GM21717 (cell line): Measurements from ENCODE around the gene BRD3.
A peak's percentile ranks its signal among the peaks of the same experiment; 100 is the strongest.
"Not testable (repeated sequence)": the region's sequence is repeated elsewhere in the genome, so short reads cannot be mapped to it uniquely, and the experiment has no call there.

Experiments used
- ATAC-seq: cut with Tn5 transposase; IDR thresholded peaks from one replicate; pipeline ENCODE4 v1.9.1; 2021; ENCODE audit warnings: mild to moderate bottlenecking, moderate library complexity; ENCODE audit not compliant: unreplicated experiment

Gene BRD3

GRCh38 chr9:134067904-134068743 lies at the start of gene BRD3:
Gene BRD3, minus strand, starts transcription at chr9:134068026. Its CDS starts 14,549 bp downstream, at chr9:134053477.
- peak; percentile 66 for ATAC-seq

- ATAC-seq, result no peak
Measured at GRCh38 chr9:134112561-134112960, 44.7 kb upstream of the BRD3 start.

- ATAC-seq, result no peak
Measured at GRCh38 chr9:134111064-134111463, 43.2 kb upstream of the BRD3 start.

- ATAC-seq, result no peak
Measured at GRCh38 chr9:134103391-134103998, 35.7 kb upstream of the BRD3 start.

DNA sequence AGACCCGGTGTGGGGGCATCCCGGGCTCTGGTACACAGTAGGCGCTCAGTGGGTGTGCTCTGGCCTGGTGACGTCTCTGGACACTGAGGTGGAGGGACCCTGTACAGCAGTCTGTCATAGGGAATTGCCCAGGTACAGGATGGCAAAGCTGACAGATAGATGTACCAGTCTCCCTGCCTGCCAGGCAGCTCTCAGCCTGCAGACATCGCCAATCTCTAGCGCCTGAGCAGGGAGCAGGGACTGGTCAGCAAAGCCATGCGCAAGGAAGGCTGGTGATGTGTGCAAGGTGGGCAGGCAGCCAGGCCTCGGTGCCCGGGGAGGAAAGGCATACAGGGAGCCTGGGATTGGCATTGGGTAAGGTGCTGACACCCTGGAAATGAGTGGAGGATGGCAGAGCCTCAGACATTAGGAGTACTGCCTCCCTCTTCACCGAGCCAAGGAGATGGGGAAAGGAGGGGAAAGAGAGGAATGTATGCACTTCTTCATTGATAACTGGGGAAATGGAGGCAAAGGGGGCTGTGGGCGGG lies 33.9 kb upstream of the BRD3 start:
- no peak for ATAC-seq

- not testable (repeated sequence) for ATAC-seq
Measured at GRCh38 chr9:134101133-134101532, 33.3 kb upstream of the BRD3 start.

DNA sequence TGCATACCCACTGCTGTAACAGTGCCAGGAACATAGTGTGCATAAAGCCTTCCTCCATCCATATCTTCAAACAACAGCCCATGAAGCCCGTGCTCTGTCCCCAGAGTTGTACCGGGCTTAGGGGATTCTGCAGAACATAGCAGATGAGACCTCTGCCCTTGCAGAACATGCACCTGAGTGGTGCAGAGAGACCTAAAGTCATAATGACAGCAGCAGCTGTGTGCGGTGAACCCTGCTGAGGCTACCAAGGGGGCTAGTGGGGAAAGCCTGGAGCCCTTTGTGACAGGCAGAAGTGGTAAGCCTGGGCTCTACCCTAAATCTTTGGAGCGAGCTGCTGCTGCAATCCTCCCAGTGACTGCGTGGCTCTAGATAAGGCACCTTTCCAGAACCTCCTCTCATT lies 32.2 kb upstream of the BRD3 start:
- no peak for ATAC-seq

DNA sequence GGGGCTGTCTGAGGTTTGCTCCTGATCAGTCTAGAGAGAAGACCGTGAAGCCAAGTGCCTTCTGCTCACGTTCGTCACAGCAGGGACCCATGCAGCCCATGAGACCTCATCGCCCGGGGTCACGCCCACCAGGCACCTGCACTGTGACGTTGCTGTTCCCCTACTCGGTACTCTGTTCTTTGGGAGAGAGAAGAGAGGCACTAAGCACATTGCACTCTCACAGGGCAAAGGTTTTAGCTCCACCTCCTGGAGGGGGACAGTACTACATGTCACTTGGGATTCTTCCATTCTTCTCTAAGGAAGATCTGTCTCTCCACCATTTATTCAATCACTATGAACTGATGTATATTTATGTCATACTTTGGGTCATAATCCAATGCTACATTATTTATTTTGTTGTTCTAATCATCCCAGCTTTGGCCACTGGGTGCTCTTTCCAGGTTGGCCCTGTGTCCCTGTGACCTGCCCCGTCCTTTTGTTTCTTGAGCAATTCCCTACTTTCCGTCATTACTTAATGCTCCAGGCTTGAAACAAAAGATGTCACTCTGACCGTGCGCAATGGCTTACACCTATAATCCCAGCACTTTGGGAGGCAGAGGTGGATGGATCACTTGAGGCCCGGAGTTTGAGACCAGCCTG lies 31.4 kb upstream of the BRD3 start:
- ATAC-seq, result no peak

DNA sequence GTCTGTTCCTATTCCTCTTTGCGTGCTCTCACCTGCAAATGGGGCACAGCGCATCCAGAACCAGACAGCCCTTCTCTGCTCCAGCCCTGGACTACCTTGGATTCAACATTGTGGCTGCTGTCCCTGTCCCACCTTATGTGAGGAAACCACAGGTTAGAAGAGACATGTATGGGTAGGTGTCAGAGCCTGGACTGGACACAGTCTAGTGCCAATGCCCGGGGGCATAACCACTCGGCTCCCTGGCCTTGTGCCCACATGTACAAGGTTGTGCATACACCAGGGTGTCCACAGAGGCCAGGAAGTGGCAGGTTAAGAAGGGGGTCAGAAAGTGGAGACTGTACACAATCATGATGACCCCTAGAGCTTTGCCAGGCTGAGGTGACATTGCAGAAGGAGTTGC lies 22.1 kb upstream of the BRD3 start:
- no peak for ATAC-seq

GRCh38 chr9:134088063-134088725 lies 20.4 kb upstream of the BRD3 start:
- no peak for ATAC-seq

DNA sequence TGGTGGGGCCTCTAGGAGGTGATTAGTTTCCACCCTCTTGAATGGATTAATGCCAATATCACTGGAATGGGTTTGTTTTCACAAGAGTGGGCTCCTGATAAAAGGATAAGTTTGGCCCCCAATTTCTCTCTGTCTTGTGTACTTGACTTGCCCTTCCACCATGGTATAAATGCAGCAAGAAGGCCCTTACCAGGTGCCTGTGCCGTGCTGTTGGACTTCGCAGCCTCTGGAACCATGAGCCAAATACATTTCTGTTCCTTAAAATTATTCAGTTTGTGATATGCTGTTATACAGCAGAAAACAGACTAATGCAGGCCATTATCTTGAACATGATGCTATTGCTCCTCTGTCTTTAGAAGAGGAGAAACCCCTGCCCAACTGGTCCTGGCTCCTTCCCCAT lies 17.8 kb upstream of the BRD3 start:
- ATAC-seq, result no peak

GRCh38 chr9:134083451-134083850 lies 15.6 kb upstream of the BRD3 start:
- ATAC-seq, result no peak

DNA sequence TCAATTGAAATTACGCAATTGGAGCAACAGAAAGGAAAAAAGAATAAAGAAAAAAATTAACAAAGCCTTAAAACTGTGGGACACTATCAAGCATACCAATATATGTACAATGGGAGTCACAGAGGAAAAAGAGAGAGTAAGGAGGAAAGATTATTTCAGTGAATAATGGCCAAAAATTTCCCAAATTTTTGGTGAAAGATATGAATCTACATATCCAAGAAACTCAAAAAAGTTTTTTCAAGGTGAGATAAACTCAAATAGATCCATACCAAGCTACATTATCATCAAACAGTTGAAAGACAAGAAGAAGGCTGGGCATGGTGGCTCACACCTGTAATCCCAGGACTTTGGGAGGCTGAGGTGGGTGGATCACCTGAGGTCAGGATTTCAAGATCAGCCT lies 8.8 kb upstream of the BRD3 start:
- no peak for ATAC-seq

- ATAC-seq, result not testable (repeated sequence)
Measured at GRCh38 chr9:134075689-134076088, 7.9 kb upstream of the BRD3 start.

DNA sequence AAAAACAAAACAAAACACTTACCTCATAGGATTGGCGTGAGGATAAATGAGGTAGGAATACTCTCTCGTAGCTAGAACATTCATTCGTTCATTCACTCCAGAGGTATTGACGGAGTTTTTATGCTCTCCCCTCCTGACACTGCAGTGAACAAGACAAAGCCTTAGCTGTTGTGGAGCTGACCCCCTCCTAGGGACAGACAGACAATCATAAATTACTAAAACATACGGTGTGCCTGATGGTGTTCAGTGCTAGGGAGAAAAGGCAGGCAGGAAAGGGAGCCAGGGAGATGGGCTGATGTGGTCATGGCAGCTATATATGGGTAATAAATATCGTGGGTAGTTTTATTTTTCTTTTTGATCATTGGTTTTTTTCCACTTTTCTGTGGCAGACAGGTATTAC lies 5.7 kb upstream of the BRD3 start:
- no peak for ATAC-seq

- ATAC-seq, result not testable (repeated sequence)
Measured at GRCh38 chr9:134072683-134073082, 4.9 kb upstream of the BRD3 start.

DNA sequence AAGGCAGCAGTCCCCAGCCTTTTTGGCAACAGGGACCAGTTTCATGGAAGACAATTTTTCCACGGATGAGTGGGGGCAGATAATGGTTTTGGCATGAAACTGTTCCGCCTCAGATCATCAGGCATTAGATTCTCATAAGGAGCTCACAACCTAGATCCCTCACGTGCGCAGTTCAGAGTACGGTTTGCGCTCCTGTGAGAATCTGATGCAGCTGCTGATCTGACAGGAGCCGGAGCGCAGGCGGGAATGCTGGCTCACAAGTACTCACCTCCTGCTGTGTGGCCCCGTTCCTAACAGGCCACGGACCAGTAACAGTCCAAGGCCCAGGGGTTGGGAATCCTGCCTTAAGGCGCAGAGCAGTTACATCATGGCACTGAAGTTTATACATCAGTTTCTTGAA lies 3.3 kb upstream of the BRD3 start:
- ATAC-seq, result no peak

GRCh38 chr9:134069480-134070399 lies 1.9 kb upstream of the BRD3 start:
- no peak for ATAC-seq

- ATAC-seq, result no peak
Measured at GRCh38 chr9:134068744-134069479, 1.1 kb upstream of the BRD3 start.
